ENCODE data around the gene TMOD3.

The TMOD3 gene

DNA sequence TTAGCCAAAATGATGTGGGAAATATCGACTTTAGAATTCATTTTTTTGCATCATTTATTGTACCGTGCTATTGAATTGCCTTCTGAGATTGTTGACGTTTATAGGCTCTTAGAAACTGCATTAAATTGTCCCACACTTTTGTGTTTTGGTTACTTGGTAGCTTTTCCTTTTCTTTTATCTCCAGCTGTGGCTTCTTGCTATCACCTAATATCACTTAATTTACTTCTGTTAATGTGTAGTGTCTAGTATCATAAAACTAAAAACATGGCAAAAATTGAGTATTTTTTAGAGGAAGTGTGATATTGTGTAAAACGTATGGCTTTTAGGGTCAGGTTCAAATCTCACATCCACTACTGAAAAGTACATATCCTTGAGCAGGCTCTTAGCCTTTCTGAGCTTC, 11.2 kb downstream of the TMOD3 start:
- Histone ChIP-seq H4K20me1 (ENCODE audit: insufficient read depth) (peaks cover 8% of the 10 kb centered on the region), H3K36me3 (ENCODE audit: insufficient read depth) (no peaks in the 10 kb centered on the region), H3K4me3 (IDR thresholded peaks at IDR 0.05; ENCODE audit: insufficient read depth, low read depth, low read length) (no peak overlapping the region), H3K79me2 (ENCODE audit: insufficient read depth, low read depth) (peaks cover 82% of the 10 kb centered on the region; the same call in 1 of the 2 replicates), H3K4me2 (no peak overlapping the region), H3K27me3 (ENCODE audit: insufficient read depth, low read depth) (no peaks in the 10 kb centered on the region), H3K4me1 (ENCODE audit: low read depth, poor library complexity, severe bottlenecking) (peaks cover 50% of the 10 kb centered on the region), H2AFZ (ENCODE audit: low read depth) (no peak overlapping the region), H3K9ac (no peak overlapping the region), H3K27ac (no peak overlapping the region)
- TF ChIP-seq, protein P1, sequence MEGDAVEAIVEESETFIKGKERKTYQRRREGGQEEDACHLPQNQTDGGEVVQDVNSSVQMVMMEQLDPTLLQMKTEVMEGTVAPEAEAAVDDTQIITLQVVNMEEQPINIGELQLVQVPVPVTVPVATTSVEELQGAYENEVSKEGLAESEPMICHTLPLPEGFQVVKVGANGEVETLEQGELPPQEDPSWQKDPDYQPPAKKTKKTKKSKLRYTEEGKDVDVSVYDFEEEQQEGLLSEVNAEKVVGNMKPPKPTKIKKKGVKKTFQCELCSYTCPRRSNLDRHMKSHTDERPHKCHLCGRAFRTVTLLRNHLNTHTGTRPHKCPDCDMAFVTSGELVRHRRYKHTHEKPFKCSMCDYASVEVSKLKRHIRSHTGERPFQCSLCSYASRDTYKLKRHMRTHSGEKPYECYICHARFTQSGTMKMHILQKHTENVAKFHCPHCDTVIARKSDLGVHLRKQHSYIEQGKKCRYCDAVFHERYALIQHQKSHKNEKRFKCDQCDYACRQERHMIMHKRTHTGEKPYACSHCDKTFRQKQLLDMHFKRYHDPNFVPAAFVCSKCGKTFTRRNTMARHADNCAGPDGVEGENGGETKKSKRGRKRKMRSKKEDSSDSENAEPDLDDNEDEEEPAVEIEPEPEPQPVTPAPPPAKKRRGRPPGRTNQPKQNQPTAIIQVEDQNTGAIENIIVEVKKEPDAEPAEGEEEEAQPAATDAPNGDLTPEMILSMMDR (conservative IDR thresholded peaks at IDR 0.05; ENCODE audit: low read depth, low read length): no peak

GRCh38 chr15:51841406-51842040, 12.1 kb downstream of the TMOD3 start:
- H3K27ac ChIP-seq: no peak overlapping the region
- H3K79me2 ChIP-seq (ENCODE audit: insufficient read depth, low read depth): peaks cover 77% of the 10 kb centered on the region; the same call in 1 of the 2 replicates
- H3K27me3 ChIP-seq (ENCODE audit: insufficient read depth, low read depth): no peaks in the 10 kb centered on the region
- no peaks in the 10 kb centered on the region for H3K36me3 ChIP-seq (ENCODE audit: insufficient read depth)
- peaks cover 8% of the 10 kb centered on the region for H4K20me1 ChIP-seq (ENCODE audit: insufficient read depth)
- TF ChIP-seq, protein P1 (conservative IDR thresholded peaks at IDR 0.05; ENCODE audit: low read depth, low read length): no peak
- H2AFZ ChIP-seq (ENCODE audit: low read depth): no peak overlapping the region
- H3K4me3 ChIP-seq (IDR thresholded peaks at IDR 0.05; ENCODE audit: insufficient read depth, low read depth, low read length): no peak overlapping the region
- no peak overlapping the region for H3K4me2 ChIP-seq
- H3K9ac ChIP-seq: no peak overlapping the region
- H3K4me1 ChIP-seq (ENCODE audit: low read depth, poor library complexity, severe bottlenecking): peaks cover 48% of the 10 kb centered on the region

- TF ChIP-seq, protein P1 (conservative IDR thresholded peaks at IDR 0.05; ENCODE audit: low read depth, low read length): no peak
- Histone ChIP-seq H3K4me1 (ENCODE audit: low read depth, poor library complexity, severe bottlenecking) (peaks cover 41% of the 10 kb centered on the region), H3K4me2 (no peak overlapping the region), H3K27ac (no peak overlapping the region), H3K79me2 (ENCODE audit: insufficient read depth, low read depth) (peaks cover 74% of the 10 kb centered on the region; the same call in 1 of the 2 replicates), H3K27me3 (ENCODE audit: insufficient read depth, low read depth) (no peaks in the 10 kb centered on the region), H4K20me1 (ENCODE audit: insufficient read depth) (peaks cover 8% of the 10 kb centered on the region), H2AFZ (ENCODE audit: low read depth) (no peak overlapping the region), H3K9ac (no peak overlapping the region), H3K36me3 (ENCODE audit: insufficient read depth) (no peaks in the 10 kb centered on the region), H3K4me3 (IDR thresholded peaks at IDR 0.05; ENCODE audit: insufficient read depth, low read depth, low read length) (no peak overlapping the region)
Observed at GRCh38 chr15:51842265-51842664, 12.8 kb downstream of the TMOD3 start.

DNA sequence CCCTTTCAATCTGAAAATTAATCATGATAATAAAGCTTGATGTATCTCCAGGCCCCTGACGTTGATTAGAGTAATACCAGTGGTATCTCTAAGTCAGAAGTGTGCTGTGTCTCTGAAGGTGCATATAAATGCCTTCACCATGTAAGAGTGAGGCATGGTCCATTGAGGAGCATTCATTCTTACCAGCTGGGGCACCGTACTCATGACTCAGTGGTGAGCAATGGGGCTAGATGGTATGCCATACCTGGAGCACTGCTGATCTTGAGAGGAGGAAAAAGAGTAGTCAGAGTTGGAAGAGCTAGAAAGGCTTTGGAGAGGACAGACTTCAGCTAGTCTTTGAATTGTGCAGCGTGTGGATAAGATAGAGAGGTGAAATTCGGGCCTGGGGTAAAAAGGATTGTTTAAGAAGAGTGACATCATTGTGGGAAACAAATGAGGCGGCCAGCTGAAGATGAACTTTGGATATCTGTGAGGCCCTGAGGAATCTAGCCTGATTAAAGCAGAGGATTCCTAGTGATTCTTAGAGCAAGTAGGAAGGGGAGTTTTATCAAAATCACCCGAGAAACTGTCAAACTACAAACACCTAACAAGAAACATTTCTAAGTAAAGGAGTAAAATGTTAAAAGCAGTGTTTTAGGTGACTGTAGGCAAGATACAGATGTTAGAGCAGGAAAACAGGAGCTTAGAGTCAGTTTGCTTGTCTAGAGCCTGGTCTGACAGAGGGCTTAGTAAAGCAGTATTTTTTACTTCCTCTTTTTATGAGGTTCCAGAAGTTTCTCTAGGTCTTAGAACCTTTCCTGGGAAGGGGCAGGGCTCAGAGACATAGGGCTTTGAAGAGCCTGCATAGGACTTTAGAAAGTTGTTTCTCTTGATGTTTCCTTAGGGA, 13.6 kb downstream of the TMOD3 start:
- H3K79me2 ChIP-seq (ENCODE audit: insufficient read depth, low read depth): peaks cover 78% of the 10 kb centered on the region; the same call in 1 of the 2 replicates
- no peak overlapping the region for H2AFZ ChIP-seq (ENCODE audit: low read depth)
- H3K4me3 ChIP-seq (IDR thresholded peaks at IDR 0.05; ENCODE audit: insufficient read depth, low read depth, low read length): no peak overlapping the region
- no peak overlapping the region for H3K27ac ChIP-seq
- no peaks in the 10 kb centered on the region for H3K36me3 ChIP-seq (ENCODE audit: insufficient read depth)
- H4K20me1 ChIP-seq (ENCODE audit: insufficient read depth): peaks cover 7% of the 10 kb centered on the region
- H3K4me1 ChIP-seq (ENCODE audit: low read depth, poor library complexity, severe bottlenecking): peaks cover 38% of the 10 kb centered on the region
- H3K4me2 ChIP-seq: no peak overlapping the region
- TF ChIP-seq, protein P1 (conservative IDR thresholded peaks at IDR 0.05; ENCODE audit: low read depth, low read length): no peak
- no peak overlapping the region for H3K9ac ChIP-seq
- H3K27me3 ChIP-seq (ENCODE audit: insufficient read depth, low read depth): no peaks in the 10 kb centered on the region

All from KMS-11 (cell line).